Activated CD8-positive, alpha-beta T cell treated with anti-CD3 and anti-CD28 coated beads, Interleukin-2, amount 10 ng/mL, durations not matched to agents 7 days and 5 days (primary cell): ENCODE data around the gene CDH4. TPM values are rescaled to one million over a fixed set of nuclear protein-coding genes. Genes with fewer than 3 reads are reported as not detected.

Experiments
- ATAC-seq: fragments of 150-1000 bp; cut with Tn5 transposase; one replicate; pipeline ENCODE4 v1.10.0; 2021; ENCODE audit warnings: moderate library complexity
- CTCF ChIA-PET: fragments of 350-600 bp; sonication (Branson Sonifier 250); formaldehyde crosslinking; loops from one replicate; lab custom pipeline; 2021; ENCODE audit warnings: antibody characterized with exemption; lab: Charles Lee
- POLR2A ChIA-PET: fragments of 350-600 bp; sonication (Branson Sonifier 250); formaldehyde crosslinking; loops from one replicate; lab custom pipeline; 2021; ENCODE audit warnings: antibody characterized with exemption; lab: Charles Lee
- DNase-seq: peaks from one replicate; pipeline ENCODE4 v3.0.0-alpha.2; 2020
- H3K27ac Mint-ChIP-seq: one replicate; pipeline ENCODE4 v1.8.0; 2021; ENCODE audit warnings: mild to moderate bottlenecking, mixed read lengths
- H3K27me3 Mint-ChIP-seq: one replicate; pipeline ENCODE4 v1.8.0; 2021; ENCODE audit warnings: low read depth, mixed read lengths
- H3K36me3 Mint-ChIP-seq: one replicate; pipeline ENCODE4 v1.8.0; 2021; ENCODE audit warnings: low read depth, mixed read lengths
- H3K4me1 Mint-ChIP-seq: one replicate; pipeline ENCODE4 v1.8.0; 2021; ENCODE audit warnings: low read depth, mixed read lengths
- H3K4me3 Mint-ChIP-seq: one replicate; pipeline ENCODE4 v1.8.0; 2021; ENCODE audit warnings: mild to moderate bottlenecking, mixed read lengths
- H3K9me3 Mint-ChIP-seq: one replicate; pipeline ENCODE4 v1.8.0; 2022; ENCODE audit warnings: mixed read lengths; ENCODE audit not compliant: insufficient read depth
- total RNA-seq, 2 experiments: library from RNA; stranded (reverse); gene quantifications; one replicate each; pipeline ENCODE4 v1.2.3, GENCODE V29; 2021

The CDH4 gene
- total RNA-seq, 2 experiments from 2014 or later = 0.05 to 0.13 TPM

DNA sequence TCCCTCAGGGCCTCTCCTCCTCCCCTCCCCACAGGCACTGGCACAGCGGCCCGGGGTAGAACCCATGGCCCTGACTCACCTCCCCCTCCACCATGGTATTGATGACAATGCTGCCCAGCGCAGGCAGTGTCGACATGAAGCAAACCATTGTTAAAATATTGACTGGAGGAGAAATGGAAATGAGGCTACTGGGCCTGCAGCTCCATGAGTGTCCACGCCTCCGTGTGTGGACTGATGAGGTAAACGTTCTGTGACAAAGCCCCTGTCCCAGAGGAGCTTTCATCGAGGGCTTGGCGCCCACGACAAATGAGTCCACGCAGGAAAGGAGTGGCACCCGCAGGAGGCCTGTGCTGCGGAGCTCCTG is 410.9 kb downstream of the CDH4 start:
- H3K9me3 Mint-ChIP-seq = no peaks in the 10 kb centered on the region
- H3K36me3 Mint-ChIP-seq = no peaks in the 10 kb centered on the region
- no peak for DNase-seq
- POLR2A ChIA-PET = no interaction called here
- H3K4me3 Mint-ChIP-seq = no peak overlapping the region
- CTCF ChIA-PET = no interaction called here
- no peak overlapping the region for H3K27ac Mint-ChIP-seq
- H3K4me1 Mint-ChIP-seq = no peaks in the 10 kb centered on the region
- no peak for ATAC-seq
- H3K27me3 Mint-ChIP-seq = no peaks in the 10 kb centered on the region

GRCh38 chr20:61663521-61664425 is 411.7 kb downstream of the CDH4 start:
- POLR2A ChIA-PET = no interaction called here
- no peak for DNase-seq
- CTCF ChIA-PET = no interaction called here
- H3K36me3 Mint-ChIP-seq = no peaks in the 10 kb centered on the region
- H3K27me3 Mint-ChIP-seq = no peaks in the 10 kb centered on the region
- H3K4me3 Mint-ChIP-seq = no peak overlapping the region
- no peaks in the 10 kb centered on the region for H3K9me3 Mint-ChIP-seq
- H3K4me1 Mint-ChIP-seq = no peaks in the 10 kb centered on the region
- ATAC-seq = no peak
- H3K27ac Mint-ChIP-seq = no peak overlapping the region

DNA sequence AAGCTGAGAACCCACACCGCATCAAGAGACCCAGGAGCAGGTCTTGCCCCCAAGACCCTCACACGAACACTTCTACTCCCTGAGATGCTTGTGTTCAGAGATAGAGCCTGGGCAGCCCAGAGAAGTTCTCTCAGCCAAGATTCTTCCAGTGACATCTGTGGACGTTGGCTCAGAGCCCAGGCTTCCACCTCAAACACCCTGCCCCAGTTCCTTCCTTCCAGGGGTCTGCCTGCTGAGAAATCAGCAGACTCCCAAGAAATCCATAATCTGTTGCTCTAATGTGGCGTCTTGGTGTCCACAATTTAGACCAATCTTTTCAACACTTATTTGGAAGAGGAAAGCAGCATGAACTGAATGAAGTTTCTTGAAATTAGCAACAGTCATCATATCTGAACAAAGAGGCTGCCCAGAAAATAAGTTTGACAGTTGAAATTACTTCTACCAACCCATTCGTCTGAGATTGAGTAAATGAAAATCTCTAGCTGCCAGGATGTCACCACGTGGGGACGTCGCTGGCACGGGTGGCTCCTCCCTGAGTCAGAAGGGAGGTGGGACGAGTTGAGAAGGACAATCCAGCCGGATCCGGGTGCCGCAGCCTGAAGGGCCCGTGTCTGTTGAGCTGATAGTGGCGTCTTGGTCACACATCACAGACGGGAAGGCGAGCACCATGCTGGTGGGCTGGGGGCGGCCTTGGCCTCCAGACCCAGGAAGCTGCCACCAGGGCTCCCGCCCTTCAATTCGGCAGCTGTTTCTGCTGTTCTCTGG is 412.7 kb downstream of the CDH4 start:
- ATAC-seq (no peak), DNase-seq (no peak)
- Mint-ChIP-seq H3K36me3 (no peaks in the 10 kb centered on the region), H3K4me3 (no peak overlapping the region), H3K27ac (no peak overlapping the region), H3K27me3 (no peaks in the 10 kb centered on the region), H3K4me1 (no peaks in the 10 kb centered on the region), H3K9me3 (no peaks in the 10 kb centered on the region)
- ChIA-PET POLR2A (no interaction called here), CTCF (no interaction called here)

GRCh38 chr20:61665528-61666470 is 413.7 kb downstream of the CDH4 start:
- no peak for DNase-seq
- CTCF ChIA-PET = no interaction called here
- Mint-ChIP-seq H3K4me1 (no peaks in the 10 kb centered on the region), H3K27ac (no peak overlapping the region), H3K9me3 (no peaks in the 10 kb centered on the region), H3K36me3 (no peaks in the 10 kb centered on the region), H3K4me3 (no peak overlapping the region), H3K27me3 (no peaks in the 10 kb centered on the region)
- ATAC-seq = no peak
- POLR2A ChIA-PET = no interaction called here

GRCh38 chr20:61666471-61666832 is 414.4 kb downstream of the CDH4 start:
- no peak overlapping the region for H3K4me3 Mint-ChIP-seq
- H3K27me3 Mint-ChIP-seq = no peaks in the 10 kb centered on the region
- no peaks in the 10 kb centered on the region for H3K36me3 Mint-ChIP-seq
- ChIA-PET CTCF (no interaction called here), POLR2A (no interaction called here)
- DNase-seq (no peak), ATAC-seq (no peak)
- no peaks in the 10 kb centered on the region for H3K4me1 Mint-ChIP-seq
- no peaks in the 10 kb centered on the region for H3K9me3 Mint-ChIP-seq
- no peak overlapping the region for H3K27ac Mint-ChIP-seq

- Mint-ChIP-seq H3K36me3 (no peaks in the 10 kb centered on the region), H3K4me1 (no peaks in the 10 kb centered on the region), H3K27me3 (no peaks in the 10 kb centered on the region), H3K4me3 (no peak overlapping the region), H3K27ac (no peak overlapping the region), H3K9me3 (no peaks in the 10 kb centered on the region)
- POLR2A ChIA-PET = no interaction called here
- ATAC-seq (no peak), DNase-seq (no peak)
- CTCF ChIA-PET = no interaction called here
Measured at GRCh38 chr20:61667056-61667792, 415.2 kb downstream of the CDH4 start.

DNA sequence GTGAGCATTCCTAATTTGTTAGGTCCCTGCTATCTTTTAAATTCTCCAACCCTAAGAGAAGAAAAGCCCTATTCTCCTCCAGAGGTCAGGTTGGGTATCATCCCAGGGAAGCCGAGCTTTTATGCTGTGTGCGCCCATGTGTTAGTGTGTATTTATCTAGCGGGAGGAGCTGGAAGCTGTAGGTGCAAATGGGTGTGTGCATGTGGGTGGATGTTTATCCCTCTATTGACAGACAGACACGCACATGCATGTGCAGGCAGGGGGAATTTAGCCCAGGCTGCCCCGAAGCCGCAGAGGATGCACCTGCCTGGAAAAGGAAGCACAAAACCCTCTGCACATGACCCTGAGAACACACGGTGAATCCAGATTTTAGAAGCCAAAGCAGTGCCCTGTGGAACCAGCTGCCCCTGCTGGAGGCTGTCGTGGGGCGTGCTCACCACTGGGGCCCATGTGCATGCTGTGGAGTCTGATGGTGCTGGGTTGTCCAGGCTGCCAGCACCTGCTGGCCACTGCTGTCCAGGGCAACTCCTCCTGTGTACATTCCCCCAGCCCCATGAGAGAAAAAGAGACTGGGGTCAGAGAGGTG is 416.1 kb downstream of the CDH4 start:
- DNase-seq = no peak
- ATAC-seq = no peak
- Mint-ChIP-seq H3K4me1 (no peaks in the 10 kb centered on the region), H3K9me3 (no peaks in the 10 kb centered on the region), H3K27me3 (no peaks in the 10 kb centered on the region), H3K4me3 (no peak overlapping the region), H3K36me3 (no peaks in the 10 kb centered on the region), H3K27ac (no peak overlapping the region)
- POLR2A ChIA-PET = no interaction called here
- CTCF ChIA-PET = no interaction called here

GRCh38 chr20:61668771-61669503 is 416.9 kb downstream of the CDH4 start:
- Mint-ChIP-seq H3K27ac (no peak overlapping the region), H3K4me3 (no peak overlapping the region), H3K9me3 (no peaks in the 10 kb centered on the region), H3K36me3 (no peaks in the 10 kb centered on the region), H3K27me3 (no peaks in the 10 kb centered on the region), H3K4me1 (no peaks in the 10 kb centered on the region)
- no peak for ATAC-seq
- ChIA-PET CTCF (no interaction called here), POLR2A (no interaction called here)
- no peak for DNase-seq

DNA sequence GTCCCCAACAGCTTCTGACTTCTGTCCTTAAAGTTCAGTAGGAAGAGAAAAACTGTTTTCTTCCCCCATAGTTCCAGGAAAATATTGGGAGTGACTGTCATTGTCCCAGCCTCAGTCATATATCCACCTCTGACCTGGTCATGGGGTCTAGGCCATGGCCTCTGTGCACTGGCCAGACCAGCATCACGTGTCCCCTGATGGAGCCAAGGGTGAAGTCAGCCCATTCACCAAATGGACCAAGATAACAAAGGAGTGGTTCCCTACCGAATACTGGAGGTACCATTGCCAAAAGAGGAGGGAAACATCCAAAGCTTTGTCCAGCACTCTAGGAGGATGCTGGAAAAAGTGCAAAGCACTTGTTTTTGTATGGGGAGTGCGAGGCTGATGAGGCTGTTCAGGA is 418.2 kb downstream of the CDH4 start:
- ChIA-PET POLR2A (no interaction called here), CTCF (no interaction called here)
- no peaks in the 10 kb centered on the region for H3K9me3 Mint-ChIP-seq
- no peaks in the 10 kb centered on the region for H3K27me3 Mint-ChIP-seq
- H3K4me1 Mint-ChIP-seq = no peaks in the 10 kb centered on the region
- no peaks in the 10 kb centered on the region for H3K36me3 Mint-ChIP-seq
- ATAC-seq (no peak), DNase-seq (no peak)
- H3K27ac Mint-ChIP-seq = no peak overlapping the region
- H3K4me3 Mint-ChIP-seq = no peak overlapping the region

GRCh38 chr20:61671559-61671958 is 419.5 kb downstream of the CDH4 start:
- ATAC-seq (no peak), DNase-seq (no peak)
- no peak overlapping the region for H3K27ac Mint-ChIP-seq
- POLR2A ChIA-PET = no interaction called here
- no peaks in the 10 kb centered on the region for H3K4me1 Mint-ChIP-seq
- no peaks in the 10 kb centered on the region for H3K36me3 Mint-ChIP-seq
- H3K9me3 Mint-ChIP-seq = no peaks in the 10 kb centered on the region
- no peak overlapping the region for H3K4me3 Mint-ChIP-seq
- H3K27me3 Mint-ChIP-seq = no peaks in the 10 kb centered on the region
- CTCF ChIA-PET = no interaction called here
